Nephron progenitor cell (in vitro differentiated cells): ENCODE measurements around the gene ZNF10.

ENCODE experiments used
- DNase-seq: peaks from one replicate; pipeline ENCODE4 v3.0.0; 2021
- H3K27ac Mint-ChIP-seq: 2 replicates; pipeline ENCODE4 v1.8.0; 2021; ENCODE audit warnings: mild to moderate bottlenecking, moderate library complexity, mixed read lengths
- H3K27me3 Mint-ChIP-seq: 2 replicates; pipeline ENCODE4 v1.8.0; 2021; ENCODE audit warnings: mild to moderate bottlenecking, low read depth, mixed read lengths; ENCODE audit not compliant: poor library complexity
- H3K36me3 Mint-ChIP-seq: 2 replicates; pipeline ENCODE4 v1.8.0; 2021; ENCODE audit warnings: low read depth, mixed read lengths
- H3K4me1 Mint-ChIP-seq: 2 replicates; pipeline ENCODE4 v1.8.0; 2021; ENCODE audit warnings: mixed read lengths
- H3K4me3 Mint-ChIP-seq: 2 replicates; pipeline ENCODE4 v1.8.0; 2021; ENCODE audit warnings: mild to moderate bottlenecking, moderate library complexity, mixed read lengths
- H3K9me3 Mint-ChIP-seq: 2 replicates; pipeline ENCODE4 v1.8.0; 2021; ENCODE audit warnings: mild to moderate bottlenecking, moderate library complexity, mixed read lengths
- CTCF ChIP-seq: fragments of 200-600 bp; sonication (generic); IDR thresholded peaks from 2 replicates; pipeline ENCODE4 v1.5.0; 2021; ENCODE audit warnings: antibody characterized with exemption

ZNF10 gene

GRCh38 chr12:133180669-133181068 lies 50.2 kb downstream of the ZNF10 start:
- DNase-seq = no peak
- Mint-ChIP-seq H3K27ac (no peak overlapping the region), H3K4me3 (peak overlapping the region; percentile 64), H3K36me3 (peaks cover 65% of the 10 kb centered on the region), H3K4me1 (peaks cover 7% of the 10 kb centered on the region), H3K9me3 (peaks cover 96% of the 10 kb centered on the region), H3K27me3 (peaks cover 8% of the 10 kb centered on the region)
- no peak for TF ChIP-seq CTCF

- peaks cover 72% of the 10 kb centered on the region for H3K36me3 Mint-ChIP-seq
- H3K4me1 Mint-ChIP-seq = peaks cover 7% of the 10 kb centered on the region
- peaks cover 8% of the 10 kb centered on the region for H3K27me3 Mint-ChIP-seq
- peak within 1 kb of the TSS; percentile 97 for H3K27ac Mint-ChIP-seq
- H3K4me3 Mint-ChIP-seq = peak within 1 kb of the TSS; percentile 100
- peaks cover 96% of the 10 kb centered on the region for H3K9me3 Mint-ChIP-seq
- DNase-seq = peak; percentile 93
- TF ChIP-seq CTCF = peak; percentile 69
Measured at GRCh38 chr12:133181238-133181959, 51.0 kb downstream of the ZNF10 start, which contains the start of gene ZNF268. TSS of gene ZNF268 (plus strand) at chr12:133181495. CDS start at chr12:133181998, 503 bp downstream.

GRCh38 chr12:133190176-133190575 lies 59.7 kb downstream of the ZNF10 start:
- peaks cover 11% of the 10 kb centered on the region for H3K27me3 Mint-ChIP-seq
- H3K9me3 Mint-ChIP-seq = peaks cover 100% of the 10 kb centered on the region
- DNase-seq = no peak
- H3K27ac Mint-ChIP-seq = no peak overlapping the region
- peaks cover 100% of the 10 kb centered on the region for H3K36me3 Mint-ChIP-seq
- H3K4me1 Mint-ChIP-seq = no peaks in the 10 kb centered on the region
- H3K4me3 Mint-ChIP-seq = no peak overlapping the region
- no peak for TF ChIP-seq CTCF

- no peak for DNase-seq
- peaks cover 88% of the 10 kb centered on the region for H3K9me3 Mint-ChIP-seq
- H3K27me3 Mint-ChIP-seq = peaks cover 11% of the 10 kb centered on the region
- no peak overlapping the region for H3K27ac Mint-ChIP-seq
- no peak overlapping the region for H3K4me3 Mint-ChIP-seq
- TF ChIP-seq CTCF = no peak
- H3K36me3 Mint-ChIP-seq = peaks cover 92% of the 10 kb centered on the region
- H3K4me1 Mint-ChIP-seq = no peaks in the 10 kb centered on the region
Measured at GRCh38 chr12:133192847-133193246, 62.4 kb downstream of the ZNF10 start.

- Mint-ChIP-seq H3K27me3 (peaks cover 9% of the 10 kb centered on the region), H3K9me3 (peaks cover 81% of the 10 kb centered on the region), H3K4me3 (no peak overlapping the region), H3K27ac (no peak overlapping the region), H3K4me1 (no peaks in the 10 kb centered on the region), H3K36me3 (peaks cover 80% of the 10 kb centered on the region)
- TF ChIP-seq CTCF = no peak
- DNase-seq = no peak
Measured at GRCh38 chr12:133201888-133202287, 71.5 kb downstream of the ZNF10 start.
